ENCODE results near the gene DOP1B.

Gene DOP1B

GRCh38 chr21:36169470-36170128 is 13.0 kb downstream of the DOP1B start:
- Histone ChIP-seq H2BK5ac (ENCODE audit: low read length) (no peak overlapping the region), H3K36me3 (replicated peaks in 1 of 2; ENCODE audit: control insufficient read depth in 2 of 2, insufficient read depth in 2 of 2, low read length in 2 of 2) (peaks cover 2 to 40% of the 10 kb centered on the region in 2 donors), H2BK15ac (ENCODE audit: low read length) (no peak overlapping the region), H2AK5ac (ENCODE audit: low read depth, low read length) (no peak overlapping the region), H4K8ac (ENCODE audit: low read depth, low read length) (no peak overlapping the region), H3K4ac (ENCODE audit: low read length) (no peak overlapping the region), H3K4me3 (ENCODE audit: low read length in 2 of 2) (no peak overlapping the region), H4K91ac (ENCODE audit: low read depth, low read length, poor library complexity) (no peak overlapping the region), H3K9me3 (replicated peaks in 1 of 2; ENCODE audit: control insufficient read depth in 2 of 2, insufficient read depth in 1 of 2, low read depth in 1 of 2, low read length in 2 of 2) (no peaks in the 10 kb centered on the region), H3K18ac (ENCODE audit: low read length) (no peak overlapping the region), H3K79me1 (ENCODE audit: low read depth, low read length) (no peaks in the 10 kb centered on the region), H3K23ac (ENCODE audit: low read depth, low read length, poor library complexity) (no peak overlapping the region), H2BK120ac (ENCODE audit: low read depth, low read length) (no peak overlapping the region), H3K4me1 (ENCODE audit: control insufficient read depth in 2 of 2, insufficient read depth in 1 of 2, low read depth in 1 of 2, low read length in 2 of 2) (peaks cover under 1 to 5% of the 10 kb centered on the region in 2 donors), H3K9ac (ENCODE audit: low read depth, low read length, poor library complexity) (no peak overlapping the region), H3K27me3 (ENCODE audit: control insufficient read depth in 3 of 3, insufficient read depth in 3 of 3, low read depth in 1 of 3, low read length in 3 of 3) (no peaks in the 10 kb centered on the region), H3K14ac (ENCODE audit: low read length) (no peak overlapping the region), H2AFZ (ENCODE audit: low read length) (no peak overlapping the region), H3K4me2 (ENCODE audit: insufficient read depth, low read length, poor library complexity, severe bottlenecking) (no peak overlapping the region), H3K27ac (replicated peaks; ENCODE audit: low read length) (no peak overlapping the region), H2BK12ac (ENCODE audit: low read length) (no peak overlapping the region)
- no CpG with 5 or more reads among the region's 19 CpGs for WGBS, 2 donors (ENCODE audit: extremely low coverage in 2 of 2, insufficient read length in 2 of 2, insufficient replicate concordance in 1 of 2)
- DNase-seq (ENCODE audit: low spot score) = no peak

GRCh38 chr21:36170823-36171222 is 14.2 kb downstream of the DOP1B start:
- no peak overlapping the region for H2BK120ac ChIP-seq (ENCODE audit: low read depth, low read length)
- H2BK15ac ChIP-seq (ENCODE audit: low read length) = no peak overlapping the region
- DNase-seq (ENCODE audit: low spot score) = no peak
- no CpG with 5 or more reads among the region's 6 CpGs for WGBS, 2 donors (ENCODE audit: extremely low coverage in 2 of 2, insufficient read length in 2 of 2, insufficient replicate concordance in 1 of 2)
- H3K4me2 ChIP-seq (ENCODE audit: insufficient read depth, low read length, poor library complexity, severe bottlenecking) = no peak overlapping the region
- H3K27me3 ChIP-seq (ENCODE audit: control insufficient read depth in 3 of 3, insufficient read depth in 3 of 3, low read depth in 1 of 3, low read length in 3 of 3) = no peaks in the 10 kb centered on the region
- H3K27ac ChIP-seq (replicated peaks; ENCODE audit: low read length) = no peak overlapping the region
- no peak overlapping the region for H3K4ac ChIP-seq (ENCODE audit: low read length)
- H2AFZ ChIP-seq (ENCODE audit: low read length) = no peak overlapping the region
- H3K4me1 ChIP-seq (ENCODE audit: control insufficient read depth in 2 of 2, insufficient read depth in 1 of 2, low read depth in 1 of 2, low read length in 2 of 2) = peaks cover 0 to 5% of the 10 kb centered on the region in 2 donors
- no peak overlapping the region for H3K4me3 ChIP-seq (ENCODE audit: low read length in 2 of 2)
- H4K91ac ChIP-seq (ENCODE audit: low read depth, low read length, poor library complexity) = no peak overlapping the region
- H3K36me3 ChIP-seq (replicated peaks in 1 of 2; ENCODE audit: control insufficient read depth in 2 of 2, insufficient read depth in 2 of 2, low read length in 2 of 2) = peaks cover 2 to 33% of the 10 kb centered on the region in 2 donors
- H3K9me3 ChIP-seq (replicated peaks in 1 of 2; ENCODE audit: control insufficient read depth in 2 of 2, insufficient read depth in 1 of 2, low read depth in 1 of 2, low read length in 2 of 2) = no peaks in the 10 kb centered on the region
- H2AK5ac ChIP-seq (ENCODE audit: low read depth, low read length) = no peak overlapping the region
- H2BK5ac ChIP-seq (ENCODE audit: low read length) = no peak overlapping the region
- H3K9ac ChIP-seq (ENCODE audit: low read depth, low read length, poor library complexity) = no peak overlapping the region
- H3K14ac ChIP-seq (ENCODE audit: low read length) = no peak overlapping the region
- no peak overlapping the region for H4K8ac ChIP-seq (ENCODE audit: low read depth, low read length)
- no peak overlapping the region for H3K23ac ChIP-seq (ENCODE audit: low read depth, low read length, poor library complexity)
- H2BK12ac ChIP-seq (ENCODE audit: low read length) = no peak overlapping the region
- no peak overlapping the region for H3K18ac ChIP-seq (ENCODE audit: low read length)
- no peaks in the 10 kb centered on the region for H3K79me1 ChIP-seq (ENCODE audit: low read depth, low read length)

GRCh38 chr21:36171336-36171735 is 14.7 kb downstream of the DOP1B start:
- Histone ChIP-seq H3K9me3 (replicated peaks in 1 of 2; ENCODE audit: control insufficient read depth in 2 of 2, insufficient read depth in 1 of 2, low read depth in 1 of 2, low read length in 2 of 2) (no peaks in the 10 kb centered on the region), H3K9ac (ENCODE audit: low read depth, low read length, poor library complexity) (no peak overlapping the region), H2BK12ac (ENCODE audit: low read length) (no peak overlapping the region), H3K27me3 (ENCODE audit: control insufficient read depth in 3 of 3, insufficient read depth in 3 of 3, low read depth in 1 of 3, low read length in 3 of 3) (no peaks in the 10 kb centered on the region), H2BK15ac (ENCODE audit: low read length) (no peak overlapping the region), H3K14ac (ENCODE audit: low read length) (no peak overlapping the region), H3K36me3 (replicated peaks in 1 of 2; ENCODE audit: control insufficient read depth in 2 of 2, insufficient read depth in 2 of 2, low read length in 2 of 2) (peaks cover 2 to 32% of the 10 kb centered on the region in 2 donors), H3K4me3 (ENCODE audit: low read length in 2 of 2) (no peak overlapping the region), H3K27ac (replicated peaks; ENCODE audit: low read length) (no peak overlapping the region), H3K23ac (ENCODE audit: low read depth, low read length, poor library complexity) (no peak overlapping the region), H4K8ac (ENCODE audit: low read depth, low read length) (no peak overlapping the region), H2AK5ac (ENCODE audit: low read depth, low read length) (no peak overlapping the region), H3K4ac (ENCODE audit: low read length) (no peak overlapping the region), H2BK120ac (ENCODE audit: low read depth, low read length) (no peak overlapping the region), H3K4me2 (ENCODE audit: insufficient read depth, low read length, poor library complexity, severe bottlenecking) (no peak overlapping the region), H4K91ac (ENCODE audit: low read depth, low read length, poor library complexity) (no peak overlapping the region), H3K4me1 (ENCODE audit: control insufficient read depth in 2 of 2, insufficient read depth in 1 of 2, low read depth in 1 of 2, low read length in 2 of 2) (peaks cover 0 to 5% of the 10 kb centered on the region in 2 donors), H3K79me1 (ENCODE audit: low read depth, low read length) (no peaks in the 10 kb centered on the region), H2AFZ (ENCODE audit: low read length) (no peak overlapping the region), H2BK5ac (ENCODE audit: low read length) (no peak overlapping the region), H3K18ac (ENCODE audit: low read length) (no peak overlapping the region)
- no peak for DNase-seq (ENCODE audit: low spot score)
- WGBS, 2 donors (ENCODE audit: extremely low coverage in 2 of 2, insufficient read length in 2 of 2, insufficient replicate concordance in 1 of 2) = no CpG with 5 or more reads among the region's 5 CpGs

GRCh38 chr21:36171741-36172331 is 15.2 kb downstream of the DOP1B start:
- H2AK5ac ChIP-seq (ENCODE audit: low read depth, low read length) = no peak overlapping the region
- no peak overlapping the region for H3K4me2 ChIP-seq (ENCODE audit: insufficient read depth, low read length, poor library complexity, severe bottlenecking)
- H2BK12ac ChIP-seq (ENCODE audit: low read length) = no peak overlapping the region
- H2BK15ac ChIP-seq (ENCODE audit: low read length) = no peak overlapping the region
- WGBS, 2 donors (ENCODE audit: extremely low coverage in 2 of 2, insufficient read length in 2 of 2, insufficient replicate concordance in 1 of 2) = no CpG with 5 or more reads among the region's 9 CpGs
- H4K8ac ChIP-seq (ENCODE audit: low read depth, low read length) = no peak overlapping the region
- H2BK5ac ChIP-seq (ENCODE audit: low read length) = no peak overlapping the region
- H3K9me3 ChIP-seq (replicated peaks in 1 of 2; ENCODE audit: control insufficient read depth in 2 of 2, insufficient read depth in 1 of 2, low read depth in 1 of 2, low read length in 2 of 2) = no peaks in the 10 kb centered on the region
- no peak overlapping the region for H2AFZ ChIP-seq (ENCODE audit: low read length)
- H4K91ac ChIP-seq (ENCODE audit: low read depth, low read length, poor library complexity) = no peak overlapping the region
- H3K14ac ChIP-seq (ENCODE audit: low read length) = no peak overlapping the region
- no peak overlapping the region for H3K4ac ChIP-seq (ENCODE audit: low read length)
- H3K9ac ChIP-seq (ENCODE audit: low read depth, low read length, poor library complexity) = no peak overlapping the region
- no peak overlapping the region for H2BK120ac ChIP-seq (ENCODE audit: low read depth, low read length)
- peak overlapping the region; percentile 32 for H3K18ac ChIP-seq (ENCODE audit: low read length)
- no peak overlapping the region for H3K23ac ChIP-seq (ENCODE audit: low read depth, low read length, poor library complexity)
- no peaks in the 10 kb centered on the region for H3K79me1 ChIP-seq (ENCODE audit: low read depth, low read length)
- peaks cover 0 to 27% of the 10 kb centered on the region in 2 donors for H3K36me3 ChIP-seq (replicated peaks in 1 of 2; ENCODE audit: control insufficient read depth in 2 of 2, insufficient read depth in 2 of 2, low read length in 2 of 2)
- no peak overlapping the region for H3K27ac ChIP-seq (replicated peaks; ENCODE audit: low read length)
- DNase-seq (ENCODE audit: low spot score) = no peak
- H3K4me3 ChIP-seq (ENCODE audit: low read length in 2 of 2) = no peak overlapping the region
- peaks cover 0 to 5% of the 10 kb centered on the region in 2 donors for H3K4me1 ChIP-seq (ENCODE audit: control insufficient read depth in 2 of 2, insufficient read depth in 1 of 2, low read depth in 1 of 2, low read length in 2 of 2)
- no peaks in the 10 kb centered on the region for H3K27me3 ChIP-seq (ENCODE audit: control insufficient read depth in 3 of 3, insufficient read depth in 3 of 3, low read depth in 1 of 3, low read length in 3 of 3)
